NCI-H2171 treated with DMSO at 0.1 percent for 48 hours (cell line): ENCODE results near the gene LTBP4.
"Not testable (repeated sequence)": the region's sequence is repeated elsewhere in the genome, so short reads cannot be mapped to it uniquely, and the experiment has no call there.

Source experiments
- DNase-seq: peaks from one replicate; lab custom pipeline; 2025; lab: John Stamatoyannopoulos, UW

The LTBP4 gene

GRCh38 chr19:40627486-40628279 is 26.5 kb downstream of the LTBP4 start:
- no peak for DNase-seq

DNA sequence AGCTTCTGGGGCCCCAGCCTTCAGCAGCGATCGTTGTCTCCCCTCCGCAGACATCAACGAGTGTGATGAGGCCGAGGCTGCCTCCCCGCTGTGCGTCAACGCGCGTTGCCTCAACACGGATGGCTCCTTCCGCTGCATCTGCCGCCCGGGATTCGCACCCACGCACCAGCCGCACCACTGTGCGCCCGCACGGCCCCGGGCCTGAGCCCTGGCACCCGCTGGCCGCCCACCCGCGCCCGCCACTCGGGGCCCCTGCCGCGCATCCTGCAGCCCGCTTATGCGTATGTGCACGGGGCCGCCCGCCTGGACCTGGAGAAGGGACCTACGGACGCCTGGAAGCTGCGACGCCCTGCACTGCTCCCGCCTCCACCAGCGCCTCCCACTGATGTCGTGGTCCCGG is 28.2 kb downstream of the LTBP4 start:
- DNase-seq: no peak

GRCh38 chr19:40630571-40631160 is 29.5 kb downstream of the LTBP4 start:
- DNase-seq: no peak

DNA sequence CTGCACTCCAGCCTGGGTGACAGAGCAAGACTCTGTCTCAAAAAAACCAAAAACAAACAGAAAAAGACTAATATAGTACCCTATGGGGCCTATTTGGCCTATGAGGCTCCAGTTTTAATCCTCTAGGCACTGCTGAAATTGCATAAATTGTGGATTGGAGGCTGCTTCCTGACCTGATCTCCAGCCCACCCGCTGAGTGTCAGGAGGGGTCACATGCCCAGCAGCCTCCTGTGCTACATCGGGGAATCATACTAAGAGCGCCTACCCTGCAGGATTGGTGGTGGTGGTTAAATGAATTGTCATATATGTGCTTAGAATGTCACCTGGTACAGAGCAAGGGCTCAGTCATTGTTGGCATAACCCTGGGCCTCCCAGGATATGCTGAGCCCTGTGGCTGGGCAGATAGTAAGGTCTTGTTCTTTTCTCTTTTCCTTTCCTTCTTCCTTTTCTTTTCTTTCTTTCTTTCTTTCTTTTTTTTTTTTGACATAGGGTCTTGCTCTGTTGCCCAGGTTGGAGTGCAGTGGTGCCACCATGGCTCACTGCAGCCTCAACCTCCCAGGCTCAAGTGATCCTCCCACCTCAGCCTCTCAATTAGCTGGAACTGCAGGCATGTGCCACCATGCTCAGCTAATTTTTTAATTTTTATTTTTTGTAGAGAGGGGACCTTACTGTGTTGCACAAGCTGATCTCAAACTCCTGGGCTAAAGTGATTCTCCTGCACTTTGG is 31.3 kb downstream of the LTBP4 start:
- DNase-seq: no peak

GRCh38 chr19:40633207-40633606 is 32.0 kb downstream of the LTBP4 start:
- DNase-seq: no peak

- no peak for DNase-seq
These were observed 37.2 kb downstream of the LTBP4 start for GRCh38 chr19:40638327-40638726.

- no peak for DNase-seq
These were observed 38.4 kb downstream of the LTBP4 start for GRCh38 chr19:40639638-40639982.

DNA sequence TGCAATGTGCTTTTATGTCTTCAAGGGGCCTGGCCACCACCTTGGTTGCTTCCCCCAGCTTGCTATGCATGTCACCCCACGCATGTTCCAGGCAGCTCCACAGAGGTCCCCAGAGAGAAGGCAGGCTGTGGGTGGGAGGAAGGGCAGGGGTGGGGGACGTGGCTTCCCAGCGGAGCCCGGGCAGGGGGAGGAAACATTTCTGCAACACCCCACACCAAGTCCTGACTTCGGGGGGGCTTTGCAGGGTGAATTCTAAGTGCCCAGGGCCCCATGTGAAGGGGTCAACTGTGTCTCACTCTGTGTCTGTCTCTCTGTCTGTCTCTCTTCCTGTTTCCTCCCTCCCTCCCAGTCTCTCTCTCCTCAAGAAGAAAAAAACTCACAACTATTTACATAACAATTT is 39.6 kb downstream of the LTBP4 start:
- DNase-seq: no peak

GRCh38 chr19:40641281-40641680 is 40.1 kb downstream of the LTBP4 start:
- DNase-seq: no peak

- no peak for DNase-seq
These were observed 41.0 kb downstream of the LTBP4 start for GRCh38 chr19:40642051-40642706.

DNA sequence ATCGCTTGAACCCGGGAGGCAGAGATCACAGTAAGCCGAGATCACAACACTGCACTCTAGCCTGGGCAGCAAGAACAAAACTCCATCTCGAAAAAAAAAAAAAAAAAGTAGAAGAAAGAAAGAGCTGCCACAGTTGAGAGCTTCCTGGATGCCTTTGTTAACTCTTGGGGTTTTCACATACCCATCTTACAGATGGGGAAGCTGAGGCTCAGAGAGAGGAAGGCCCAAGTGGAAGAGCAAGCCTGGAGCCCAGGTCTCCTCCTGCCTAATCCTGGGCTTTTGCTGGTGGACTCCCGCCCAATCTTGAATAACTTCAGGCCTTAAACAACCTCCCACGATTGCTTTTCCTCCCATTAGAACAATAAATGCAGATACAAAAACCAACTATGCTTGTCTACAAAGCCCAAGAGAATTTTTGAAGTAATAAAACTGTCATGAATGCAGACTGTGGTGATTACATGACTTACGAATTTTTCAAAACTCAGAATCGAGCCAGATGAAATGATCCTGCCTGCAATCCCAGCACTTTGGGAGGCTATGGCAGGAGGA is 41.7 kb downstream of the LTBP4 start:
- DNase-seq: no peak

- no peak for DNase-seq
These were observed 45.6 kb downstream of the LTBP4 start for GRCh38 chr19:40646743-40647254.

GRCh38 chr19:40649903-40650675 is 48.9 kb downstream of the LTBP4 start:
- DNase-seq: peak; percentile 9

GRCh38 chr19:40650749-40651305 is 49.7 kb downstream of the LTBP4 start:
- no peak for DNase-seq

DNA sequence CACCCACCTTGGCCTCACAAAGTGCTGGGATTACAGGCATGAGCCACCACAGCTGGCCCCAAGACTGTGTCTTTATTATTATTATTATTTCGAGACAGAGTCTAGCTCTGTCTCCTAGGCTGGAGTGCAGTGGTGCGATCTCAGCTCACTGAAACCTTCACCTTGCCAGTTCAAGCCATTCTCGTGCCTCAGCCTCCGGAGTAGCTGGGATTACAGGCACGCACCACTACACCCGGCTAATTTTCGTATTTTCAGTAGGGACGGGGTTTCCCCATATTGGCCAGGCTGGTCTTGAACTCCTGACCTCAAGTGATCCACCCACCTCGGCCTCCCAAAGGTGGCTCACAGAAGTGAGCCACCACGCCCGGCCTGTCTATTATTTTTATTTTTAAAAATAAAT is 51.1 kb downstream of the LTBP4 start:
- not testable (repeated sequence) for DNase-seq

- not testable (repeated sequence) for DNase-seq
These were observed 54.5 kb downstream of the LTBP4 start for GRCh38 chr19:40655684-40656083.

GRCh38 chr19:40658031-40658430 is 56.9 kb downstream of the LTBP4 start:
- DNase-seq: no peak

GRCh38 chr19:40659116-40659515 is 57.9 kb downstream of the LTBP4 start:
- no peak for DNase-seq

DNA sequence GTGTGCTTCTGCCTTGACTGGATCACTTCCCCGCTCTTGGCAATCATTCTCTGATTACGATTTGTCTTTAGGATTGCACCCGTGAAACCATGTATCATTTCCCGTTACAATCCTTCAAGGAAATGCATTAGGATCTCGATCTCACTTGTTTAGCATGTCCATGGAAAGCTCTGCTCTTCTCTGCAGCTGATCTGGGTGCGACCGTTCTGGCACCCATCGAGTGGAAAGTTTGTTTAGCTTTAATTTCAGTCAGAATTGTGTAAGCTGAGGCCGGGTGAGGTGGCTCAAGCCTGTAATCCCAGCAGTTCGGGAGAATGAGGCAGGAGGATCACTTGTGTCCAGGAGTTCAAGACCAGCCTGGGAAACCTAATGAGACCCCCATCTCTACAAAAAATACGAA is 58.4 kb downstream of the LTBP4 start:
- no peak for DNase-seq

GRCh38 chr19:40661616-40662015 is 60.4 kb downstream of the LTBP4 start:
- no peak for DNase-seq
